ENCODE results near the gene A4GALT. TPM values are rescaled to one million over a fixed set of nuclear protein-coding genes. Genes with fewer than 3 reads are reported as not detected.

Gene A4GALT
- total RNA-seq, 2 experiments from 2014 or later = not detected

- Histone ChIP-seq H3K27me3 (ENCODE audit: control insufficient read depth in 1 of 2, insufficient read depth in 2 of 2, low read length in 2 of 2) (no peaks in the 10 kb centered on the region), H3K9me3 (ENCODE audit: control insufficient read depth in 1 of 2, insufficient read depth in 1 of 2, low read length in 2 of 2) (no peaks in the 10 kb centered on the region), H3K27ac (ENCODE audit: low read depth in 1 of 2, low read length in 2 of 2) (no peak overlapping the region), H3K4me1 (ENCODE audit: insufficient read depth, low read length) (no peaks in the 10 kb centered on the region), H3K36me3 (ENCODE audit: insufficient read depth, low read length) (no peaks in the 10 kb centered on the region), H3K4me3 (ENCODE audit: low read length) (no peak overlapping the region)
- intact Hi-C loops (cut with DNase I, micrococcal nuclease) = no loop called here
- no peak for TF ChIP-seq CTCF (IDR thresholded peaks at IDR 0.05)
- no peaks in the 10 kb centered on the region for H3K9me3 Mint-ChIP-seq
- no peak for ATAC-seq (ENCODE audit: poor library complexity)
- H3K4me1 Mint-ChIP-seq (ENCODE audit: low read depth) = no peaks in the 10 kb centered on the region
- no peak overlapping the region for H3K27ac Mint-ChIP-seq
- peaks cover 6% of the 10 kb centered on the region for H3K27me3 Mint-ChIP-seq
- H3K4me3 Mint-ChIP-seq = no peak overlapping the region
- POLR2A ChIA-PET = no interaction called here
- CTCF ChIA-PET = no interaction called here
- H3K36me3 Mint-ChIP-seq (ENCODE audit: low read depth) = no peaks in the 10 kb centered on the region
- DNase-seq = no peak
Observed at GRCh38 chr22:42685941-42686653, 34.6 kb downstream of the A4GALT start.

GRCh38 chr22:42684462-42685195 is 36.0 kb downstream of the A4GALT start:
- no peak for TF ChIP-seq CTCF (IDR thresholded peaks at IDR 0.05)
- no peaks in the 10 kb centered on the region for H3K9me3 ChIP-seq (ENCODE audit: control insufficient read depth in 1 of 2, insufficient read depth in 1 of 2, low read length in 2 of 2)
- Mint-ChIP-seq H3K9me3 (peaks cover under 1% of the 10 kb centered on the region), H3K36me3 (ENCODE audit: low read depth) (no peaks in the 10 kb centered on the region), H3K27ac (no peak overlapping the region), H3K4me3 (no peak overlapping the region), H3K27me3 (peaks cover 6% of the 10 kb centered on the region), H3K4me1 (ENCODE audit: low read depth) (no peaks in the 10 kb centered on the region)
- CTCF ChIA-PET = no interaction called here
- DNase-seq = no peak
- POLR2A ChIA-PET = no interaction called here
- H3K4me1 ChIP-seq (ENCODE audit: insufficient read depth, low read length) = no peaks in the 10 kb centered on the region
- no peak overlapping the region for H3K4me3 ChIP-seq (ENCODE audit: low read length)
- no peaks in the 10 kb centered on the region for H3K36me3 ChIP-seq (ENCODE audit: insufficient read depth, low read length)
- no peak overlapping the region for H3K27ac ChIP-seq (ENCODE audit: low read depth in 1 of 2, low read length in 2 of 2)
- no peak for ATAC-seq (ENCODE audit: poor library complexity)
- intact Hi-C loops (cut with DNase I, micrococcal nuclease) = no loop called here
- H3K27me3 ChIP-seq (ENCODE audit: control insufficient read depth in 1 of 2, insufficient read depth in 2 of 2, low read length in 2 of 2) = no peaks in the 10 kb centered on the region

- no peaks in the 10 kb centered on the region for H3K4me1 ChIP-seq (ENCODE audit: insufficient read depth, low read length)
- Mint-ChIP-seq H3K4me1 (ENCODE audit: low read depth) (no peaks in the 10 kb centered on the region), H3K27me3 (peaks cover 6% of the 10 kb centered on the region), H3K9me3 (peaks cover 2% of the 10 kb centered on the region), H3K27ac (no peak overlapping the region), H3K4me3 (no peak overlapping the region), H3K36me3 (ENCODE audit: low read depth) (no peaks in the 10 kb centered on the region)
- no peaks in the 10 kb centered on the region for H3K36me3 ChIP-seq (ENCODE audit: insufficient read depth, low read length)
- no peak overlapping the region for H3K4me3 ChIP-seq (ENCODE audit: low read length)
- ChIA-PET CTCF (no interaction called here), POLR2A (no interaction called here)
- DNase-seq (no peak), ATAC-seq (ENCODE audit: poor library complexity) (no peak)
- intact Hi-C loops (cut with DNase I, micrococcal nuclease) = no loop called here
- no peaks in the 10 kb centered on the region for H3K27me3 ChIP-seq (ENCODE audit: control insufficient read depth in 1 of 2, insufficient read depth in 2 of 2, low read length in 2 of 2)
- no peak overlapping the region for H3K27ac ChIP-seq (ENCODE audit: low read depth in 1 of 2, low read length in 2 of 2)
- peaks cover 0 to 3% of the 10 kb centered on the region in 2 experiments for H3K9me3 ChIP-seq (ENCODE audit: control insufficient read depth in 1 of 2, insufficient read depth in 1 of 2, low read length in 2 of 2)
- TF ChIP-seq CTCF (IDR thresholded peaks at IDR 0.05) = no peak
Observed at GRCh38 chr22:42683578-42684283, 36.9 kb downstream of the A4GALT start.

Data from CD4-positive, alpha-beta T cell (primary cell).